HCT116 (cell line): ENCODE results near the gene SH3YL1. TPM values are rescaled to one million over a fixed set of nuclear protein-coding genes. Genes with fewer than 3 reads are reported as not detected.

Experiments used
- ATAC-seq: fragments of 200-7000 bp; cut with Tn5 transposase; 2 replicates; pipeline ENCODE4 v1.9.1; 2020; ENCODE audit warnings: mild to moderate bottlenecking, moderate library complexity
- BruUV-seq: library from RNA; stranded (reverse); fragments of 400-500 nt; replicated peaks from 2 replicates; lab custom pipeline; 2021; lab: Mats Ljungman, UMichigan
- CTCF ChIA-PET: fragments of 300-600 bp; sonication (Branson Sonifier 250); formaldehyde crosslinking; loops from one replicate; lab custom pipeline; 2021; ENCODE audit warnings: antibody characterized with exemption; lab: Charles Lee
- POLR2A ChIA-PET: fragments of 300-600, 350-600 bp; sonication (Branson Sonifier 250); formaldehyde crosslinking; loops from one replicate; lab custom pipeline; 2021; ENCODE audit warnings: antibody characterized with exemption; lab: Charles Lee
- RAD21 ChIA-PET, 2 experiments: fragments of 300-600 bp; sonication (Branson Sonifier 250); formaldehyde crosslinking; loops; one replicate each; lab custom pipeline; 2023; ENCODE audit warnings: low total read pairs in 2 of 2; ENCODE audit not compliant: uncharacterized antibody in 2 of 2, unreplicated experiment in 2 of 2, low non-redundant PET in 1 of 2; lab: Charles Lee
- DNase-seq: peaks from one replicate; pipeline ENCODE4 v3.0.0-alpha.2; 2010; ENCODE audit warnings: low read depth, low spot score
- H2AFZ ChIP-seq: fragments of 200-600 bp; shearing (Covaris generic), sonication (generic); 2 replicates; pipeline ENCODE4 v1.6.1; 2017; ENCODE audit warnings: low read depth, mixed run types, mixed read lengths, antibody characterized with exemption, low read length; ENCODE audit not compliant: poor library complexity, severe bottlenecking
- H3K27ac ChIP-seq: 2 replicates; pipeline ENCODE4 v1.5.1; 2012; ENCODE audit warnings: low read depth, low read length
- H3K27me3 ChIP-seq: fragments of 200-600 bp; sonication (generic); 2 replicates; pipeline ENCODE4 v1.6.1; 2016; ENCODE audit warnings: mixed run types, low read length, mixed read lengths; ENCODE audit not compliant: insufficient read depth
- H3K36me3 ChIP-seq, 2 experiments: fragments of 200-500 bp in 1 of 2; fragments of 200-600 bp in 1 of 2; sonication (Bioruptor generic) in 1 of 2; sonication (generic) in 1 of 2; 2 replicates each; pipeline versions ENCODE4 v1.5.1 to v1.6.1; 2014 to 2016; ENCODE audit warnings: low read length in 2 of 2, inconsistent platforms in 1 of 2, mixed read lengths in 1 of 2, mixed run types in 1 of 2; ENCODE audit not compliant: insufficient read depth in 2 of 2, control insufficient read depth in 1 of 2
- H3K4me1 ChIP-seq, 2 experiments: fragments of 200-600 bp in 1 of 2; sonication (generic) in 1 of 2; 2 replicates each; pipeline versions ENCODE4 v1.5.1 to v1.6.1; 2012 to 2017; ENCODE audit warnings: low read length in 2 of 2, inconsistent platforms in 1 of 2, mild to moderate bottlenecking in 1 of 2, mixed read lengths in 1 of 2, mixed run types in 1 of 2, moderate library complexity in 1 of 2; ENCODE audit not compliant: insufficient read depth in 2 of 2, control insufficient read depth in 1 of 2
- H3K4me2 ChIP-seq: fragments of 200-600 bp; sonication (generic); 2 replicates; pipeline ENCODE4 v1.6.1; 2017; ENCODE audit warnings: mixed run types, low read length, mixed read lengths
- H3K4me3 ChIP-seq, 2 experiments: fragments of 200-600 bp in 1 of 2; sonication (generic) in 1 of 2; replicated peaks in 1 of 2; 2 replicates each; pipeline ENCODE4 v1.5.1; 2011 to 2016; ENCODE audit warnings: low read length in 2 of 2, control low read depth in 1 of 2, low read depth in 1 of 2, mild to moderate bottlenecking in 1 of 2, mixed read lengths in 1 of 2, mixed run types in 1 of 2
- H3K79me2 ChIP-seq: fragments of 200-600 bp; sonication (generic); 2 replicates; pipeline ENCODE4 v1.6.1; 2017; ENCODE audit warnings: mild to moderate bottlenecking, mixed run types, low read length, moderate library complexity, mixed read lengths; ENCODE audit not compliant: insufficient read depth
- H3K9ac ChIP-seq: fragments of 200-600 bp; sonication (generic); 2 replicates; pipeline ENCODE4 v1.6.1; 2016; ENCODE audit warnings: low read length, mixed read lengths
- H3K9me2 ChIP-seq: fragments of 200-600 bp; sonication (generic), shearing (Covaris generic); 2 replicates; pipeline ENCODE4 v1.6.1; 2017; ENCODE audit warnings: mixed run types, mild to moderate bottlenecking, moderate library complexity; ENCODE audit not compliant: insufficient read depth
- H3K9me3 ChIP-seq, 2 experiments: fragments of 200-500 bp in 1 of 2; fragments of 200-600 bp in 1 of 2; sonication (Bioruptor generic) in 1 of 2; sonication (generic) in 1 of 2; 2 replicates each; pipeline ENCODE4 v1.6.1; 2014 to 2017; ENCODE audit warnings: low read length in 2 of 2, mixed read lengths in 2 of 2, inconsistent platforms in 1 of 2, low read depth in 1 of 2, mild to moderate bottlenecking in 1 of 2, mixed run types in 1 of 2, moderate library complexity in 1 of 2; ENCODE audit not compliant: control insufficient read depth in 1 of 2, insufficient read depth in 1 of 2
- H4K20me1 ChIP-seq: fragments of 200-600 bp; sonication (generic), shearing (Covaris generic); 2 replicates; pipeline ENCODE4 v1.6.1; 2017; ENCODE audit warnings: mixed run types, mild to moderate bottlenecking, moderate library complexity; ENCODE audit not compliant: insufficient read depth
- CBX3 ChIP-seq: IDR thresholded peaks from 2 replicates; pipeline ENCODE4 v1.6.1; 2012; ENCODE audit warnings: low read depth
- CTCF ChIP-seq, 3 experiments: fragments of 200-600 bp in 1 of 3; sonication (generic) in 1 of 3; IDR thresholded peaks in 2 of 3; conservative IDR thresholded peaks in 1 of 3; 2 replicates each; pipeline ENCODE4 v1.5.1; 2012 to 2017; ENCODE audit warnings: low read depth in 2 of 3, low read length in 2 of 3, antibody characterized with exemption in 1 of 3, borderline replicate concordance in 1 of 3, control low read depth in 1 of 3, mild to moderate bottlenecking in 1 of 3, mixed read lengths in 1 of 3, mixed run types in 1 of 3, moderate library complexity in 1 of 3; ENCODE audit not compliant: insufficient read depth in 1 of 3
- EGR1 ChIP-seq: IDR thresholded peaks from 2 replicates; pipeline ENCODE4 v1.6.1; 2012; ENCODE audit warnings: low read depth
- EZH2 ChIP-seq: fragments of 200-600 bp; sonication (generic); IDR thresholded peaks from 2 replicates; pipeline ENCODE4 v1.6.1; 2017; ENCODE audit warnings: antibody characterized with exemption, mixed run types
- FOSL1 ChIP-seq: IDR thresholded peaks from 2 replicates; pipeline ENCODE4 v1.6.1; 2012; ENCODE audit warnings: low read depth
- MAX ChIP-seq: IDR thresholded peaks from 2 replicates; pipeline ENCODE4 v1.6.1; 2012
- POLR2A ChIP-seq: IDR thresholded peaks from 2 replicates; pipeline ENCODE4 v1.7.0; 2011; ENCODE audit warnings: borderline replicate concordance; ENCODE audit not compliant: insufficient read depth, insufficient read length; ENCODE audit errors: extremely low read depth
- REST ChIP-seq: IDR thresholded peaks from 2 replicates; pipeline ENCODE4 v1.6.1; 2012; ENCODE audit warnings: low read depth
- SIN3A ChIP-seq: IDR thresholded peaks from 2 replicates; pipeline ENCODE4 v1.6.1; 2012; ENCODE audit warnings: low read depth
- TCF7L2 ChIP-seq: IDR thresholded peaks from 2 replicates; pipeline ENCODE4 v1.7.0; 2011; ENCODE audit warnings: borderline replicate concordance, inconsistent platforms; ENCODE audit not compliant: insufficient read depth, insufficient read length; ENCODE audit errors: extremely low read depth
- YY1 ChIP-seq: IDR thresholded peaks from 2 replicates; pipeline ENCODE4 v1.6.1; 2011; ENCODE audit warnings: low read length, low read depth, moderate library complexity, mild to moderate bottlenecking; ENCODE audit not compliant: insufficient replicate concordance; ENCODE audit errors: extremely low read depth
- ZBTB33 ChIP-seq: IDR thresholded peaks from 2 replicates; pipeline ENCODE4 v1.6.1; 2011; ENCODE audit warnings: mild to moderate bottlenecking, low read length, moderate library complexity; ENCODE audit not compliant: insufficient replicate concordance; ENCODE audit errors: extremely low read depth
- ZNF274 ChIP-seq: fragments of 200-500 bp; sonication (Bioruptor generic); IDR thresholded peaks from 2 replicates; pipeline ENCODE4 v1.6.1; 2014; ENCODE audit warnings: mild to moderate bottlenecking, low read depth, low read length, inconsistent platforms
- intact Hi-C: fragments of 100-400 bp; cut with micrococcal nuclease; formaldehyde crosslinking; loops from 2 replicates; pipeline ENCODE4 v1.10.0; 2022
- total RNA-seq: library from RNA; stranded (reverse); gene quantifications from one replicate; pipeline ENCODE4 v1.2.1, GENCODE V29; 2021; ENCODE audit not compliant: unreplicated experiment

SH3YL1 gene
- total RNA-seq, 1 experiment from 2014 or later = 32.8 TPM

GRCh38 chr2:203401-203800 is 60.4 kb downstream of the SH3YL1 start (continued):
- TF ChIP-seq CTCF (IDR thresholded peaks at IDR 0.05 in 2 of 3, conservative IDR thresholded peaks at IDR 0.05 in 1 of 3; ENCODE audit: borderline replicate concordance in 1 of 3, insufficient read depth in 1 of 3, low read depth in 2 of 3, low read length in 2 of 3) (no peak), POLR2A (no peak)
- TF ChIP-seq, all 23 proteins: peak for 0

GRCh38 chr2:202945-203344 is 60.9 kb downstream of the SH3YL1 start:
- H3K9me3 ChIP-seq = no peaks in the 10 kb centered on the region
- POLR2A ChIA-PET = no interaction called here
- H4K20me1 ChIP-seq = no peaks in the 10 kb centered on the region
- H3K9ac ChIP-seq = no peak overlapping the region
- H3K27me3 ChIP-seq = no peaks in the 10 kb centered on the region
- no peak overlapping the region for H3K4me2 ChIP-seq
- no peak overlapping the region for H3K4me3 ChIP-seq
- ATAC-seq (no peak), DNase-seq (no peak)
- no TSS peak for BruUV-seq
- H3K79me2 ChIP-seq = no peaks in the 10 kb centered on the region
- intact Hi-C loops = no loop called here
- no peak overlapping the region for H2AFZ ChIP-seq
- RAD21 ChIA-PET = no interaction called here
- no peak overlapping the region for H3K27ac ChIP-seq
- H3K36me3 ChIP-seq = no peaks in the 10 kb centered on the region
- H3K4me1 ChIP-seq = no peaks in the 10 kb centered on the region
- CTCF ChIA-PET = no interaction called here
- no peaks in the 10 kb centered on the region for H3K9me2 ChIP-seq
- TF ChIP-seq SIN3A (no peak), CBX3 (no peak), MAX (no peak), ZNF274 (no peak), TCF7L2 (no peak), EZH2 (no peak), YY1 (no peak), CTCF (IDR thresholded peaks at IDR 0.05 in 2 of 3, conservative IDR thresholded peaks at IDR 0.05 in 1 of 3; ENCODE audit: borderline replicate concordance in 1 of 3, insufficient read depth in 1 of 3, low read depth in 2 of 3, low read length in 2 of 3) (no peak), REST (no peak), ZBTB33 (no peak), EGR1 (no peak), FOSL1 (no peak), POLR2A (no peak)
